ENCODE data around the gene LIME1.

DNA sequence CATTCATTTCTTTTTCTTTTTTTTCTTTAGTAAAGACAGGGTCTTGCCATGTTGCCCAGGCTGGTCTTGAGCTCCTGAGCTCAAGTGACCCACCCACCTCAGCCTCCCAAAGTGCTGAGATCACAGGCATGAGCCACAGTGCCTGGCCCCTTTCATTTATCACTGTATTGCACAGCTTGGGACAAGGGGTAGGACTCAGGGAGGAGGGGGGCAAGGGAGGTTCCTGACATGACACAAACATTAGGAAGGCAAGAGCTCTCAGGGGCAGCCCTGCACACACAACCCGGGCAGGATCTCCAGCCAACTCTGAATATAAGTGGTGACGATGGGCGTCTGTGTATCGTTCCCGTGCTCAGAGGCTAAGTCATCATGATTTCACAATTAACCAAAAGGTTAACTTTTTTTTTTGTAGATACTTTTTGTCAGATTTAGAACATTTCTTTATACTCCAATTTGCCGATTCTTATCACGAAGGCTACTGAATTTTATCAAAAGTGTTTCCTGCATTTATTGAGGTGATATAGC lies 23.0 kb downstream of the LIME1 start:
- TF ChIP-seq, protein P1, sequence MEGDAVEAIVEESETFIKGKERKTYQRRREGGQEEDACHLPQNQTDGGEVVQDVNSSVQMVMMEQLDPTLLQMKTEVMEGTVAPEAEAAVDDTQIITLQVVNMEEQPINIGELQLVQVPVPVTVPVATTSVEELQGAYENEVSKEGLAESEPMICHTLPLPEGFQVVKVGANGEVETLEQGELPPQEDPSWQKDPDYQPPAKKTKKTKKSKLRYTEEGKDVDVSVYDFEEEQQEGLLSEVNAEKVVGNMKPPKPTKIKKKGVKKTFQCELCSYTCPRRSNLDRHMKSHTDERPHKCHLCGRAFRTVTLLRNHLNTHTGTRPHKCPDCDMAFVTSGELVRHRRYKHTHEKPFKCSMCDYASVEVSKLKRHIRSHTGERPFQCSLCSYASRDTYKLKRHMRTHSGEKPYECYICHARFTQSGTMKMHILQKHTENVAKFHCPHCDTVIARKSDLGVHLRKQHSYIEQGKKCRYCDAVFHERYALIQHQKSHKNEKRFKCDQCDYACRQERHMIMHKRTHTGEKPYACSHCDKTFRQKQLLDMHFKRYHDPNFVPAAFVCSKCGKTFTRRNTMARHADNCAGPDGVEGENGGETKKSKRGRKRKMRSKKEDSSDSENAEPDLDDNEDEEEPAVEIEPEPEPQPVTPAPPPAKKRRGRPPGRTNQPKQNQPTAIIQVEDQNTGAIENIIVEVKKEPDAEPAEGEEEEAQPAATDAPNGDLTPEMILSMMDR (IDR thresholded peaks at IDR 0.05): no peak
- TF ChIP-seq, protein P2, sequence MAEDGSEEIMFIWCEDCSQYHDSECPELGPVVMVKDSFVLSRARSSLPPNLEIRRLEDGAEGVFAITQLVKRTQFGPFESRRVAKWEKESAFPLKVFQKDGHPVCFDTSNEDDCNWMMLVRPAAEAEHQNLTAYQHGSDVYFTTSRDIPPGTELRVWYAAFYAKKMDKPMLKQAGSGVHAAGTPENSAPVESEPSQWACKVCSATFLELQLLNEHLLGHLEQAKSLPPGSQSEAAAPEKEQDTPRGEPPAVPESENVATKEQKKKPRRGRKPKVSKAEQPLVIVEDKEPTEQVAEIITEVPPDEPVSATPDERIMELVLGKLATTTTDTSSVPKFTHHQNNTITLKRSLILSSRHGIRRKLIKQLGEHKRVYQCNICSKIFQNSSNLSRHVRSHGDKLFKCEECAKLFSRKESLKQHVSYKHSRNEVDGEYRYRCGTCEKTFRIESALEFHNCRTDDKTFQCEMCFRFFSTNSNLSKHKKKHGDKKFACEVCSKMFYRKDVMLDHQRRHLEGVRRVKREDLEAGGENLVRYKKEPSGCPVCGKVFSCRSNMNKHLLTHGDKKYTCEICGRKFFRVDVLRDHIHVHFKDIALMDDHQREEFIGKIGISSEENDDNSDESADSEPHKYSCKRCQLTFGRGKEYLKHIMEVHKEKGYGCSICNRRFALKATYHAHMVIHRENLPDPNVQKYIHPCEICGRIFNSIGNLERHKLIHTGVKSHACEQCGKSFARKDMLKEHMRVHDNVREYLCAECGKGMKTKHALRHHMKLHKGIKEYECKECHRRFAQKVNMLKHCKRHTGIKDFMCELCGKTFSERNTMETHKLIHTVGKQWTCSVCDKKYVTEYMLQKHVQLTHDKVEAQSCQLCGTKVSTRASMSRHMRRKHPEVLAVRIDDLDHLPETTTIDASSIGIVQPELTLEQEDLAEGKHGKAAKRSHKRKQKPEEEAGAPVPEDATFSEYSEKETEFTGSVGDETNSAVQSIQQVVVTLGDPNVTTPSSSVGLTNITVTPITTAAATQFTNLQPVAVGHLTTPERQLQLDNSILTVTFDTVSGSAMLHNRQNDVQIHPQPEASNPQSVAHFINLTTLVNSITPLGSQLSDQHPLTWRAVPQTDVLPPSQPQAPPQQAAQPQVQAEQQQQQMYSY (CRISPR knock-in tag; IDR thresholded peaks at IDR 0.05): no peak
- TF ChIP-seq GTF2I (CRISPR knock-in tag; conservative IDR thresholded peaks at IDR 0.05) (no peak), MXD4 (CRISPR knock-in tag; IDR thresholded peaks at IDR 0.05; ENCODE audit: borderline replicate concordance) (no peak), ZNF317 (CRISPR knock-in tag; IDR thresholded peaks at IDR 0.05; ENCODE audit: borderline replicate concordance, low read depth) (no peak)

Measured in WTC11 (cell line).